Measurements from ENCODE around the gene DCX. TPM values are rescaled to one million over a fixed set of nuclear protein-coding genes. Genes with fewer than 3 reads are reported as not detected.

The DCX gene
- total RNA-seq, 1 experiment from 2014 or later = not detected

- no peaks in the 10 kb centered on the region for H3K9me3 ChIP-seq (ENCODE audit: low read length)
- H3K27ac ChIP-seq (ENCODE audit: low read length) = no peak overlapping the region
- intact Hi-C loops (cut with micrococcal nuclease) = no loop called here
- no peaks in the 10 kb centered on the region for H3K36me3 ChIP-seq (ENCODE audit: low read depth, low read length)
- no peaks in the 10 kb centered on the region for H3F3A ChIP-seq (ENCODE audit: low read length, unreplicated experiment)
- no peak for TF ChIP-seq CTCF (conservative IDR thresholded peaks at IDR 0.05; ENCODE audit: low read depth, low read length)
- TF ChIP-seq EZH2phosphoT487 (IDR thresholded peaks at IDR 0.05; ENCODE audit: borderline replicate concordance, low read length) = no peak
- TF ChIP-seq EZH2 (IDR thresholded peaks at IDR 0.05; ENCODE audit: low read length, unreplicated experiment) = no peak
- H3K4me1 ChIP-seq (ENCODE audit: insufficient read depth, low read length) = no peaks in the 10 kb centered on the region
- no peaks in the 10 kb centered on the region for H4K20me1 ChIP-seq (ENCODE audit: low read length)
- H3K9me2 ChIP-seq (replicated peaks; ENCODE audit: low read length) = no peaks in the 10 kb centered on the region
- H2AFZ ChIP-seq (ENCODE audit: low read length) = no peak overlapping the region
- peaks cover 19% of the 10 kb centered on the region for H3K27me3 ChIP-seq (ENCODE audit: low read length)
- ATAC-seq = no peak
- H3K4me3 ChIP-seq (ENCODE audit: low read length) = no peak overlapping the region
- BruUV-seq (replicated peaks) = no TSS peak
- ChIA-PET CTCF (no interaction called here), POLR2A (ENCODE audit: unreplicated experiment) (no interaction called here)
- no peaks in the 10 kb centered on the region for H3K79me2 ChIP-seq (ENCODE audit: low read length)
- H3K4me2 ChIP-seq (ENCODE audit: low read length) = no peak overlapping the region
- H3K9ac ChIP-seq (ENCODE audit: low read length) = no peak overlapping the region
- DNase-seq = no peak
These were observed 147.6 kb downstream of the DCX start for GRCh38 chrX:111264385-111264784.

- Histone ChIP-seq H3K9me2 (replicated peaks; ENCODE audit: low read length) (no peaks in the 10 kb centered on the region), H3K4me3 (ENCODE audit: low read length) (no peak overlapping the region), H3K9me3 (ENCODE audit: low read length) (no peaks in the 10 kb centered on the region), H4K20me1 (ENCODE audit: low read length) (no peaks in the 10 kb centered on the region), H3F3A (ENCODE audit: low read length, unreplicated experiment) (no peaks in the 10 kb centered on the region), H3K36me3 (ENCODE audit: low read depth, low read length) (no peaks in the 10 kb centered on the region), H3K27ac (ENCODE audit: low read length) (no peak overlapping the region), H3K9ac (ENCODE audit: low read length) (no peak overlapping the region), H2AFZ (ENCODE audit: low read length) (no peak overlapping the region), H3K4me1 (ENCODE audit: insufficient read depth, low read length) (no peaks in the 10 kb centered on the region), H3K4me2 (ENCODE audit: low read length) (no peak overlapping the region), H3K79me2 (ENCODE audit: low read length) (no peaks in the 10 kb centered on the region), H3K27me3 (ENCODE audit: low read length) (peaks cover 17% of the 10 kb centered on the region)
- ChIA-PET POLR2A (ENCODE audit: unreplicated experiment) (no interaction called here), CTCF (no interaction called here)
- DNase-seq (no peak), ATAC-seq (no peak)
- intact Hi-C loops (cut with micrococcal nuclease) = no loop called here
- BruUV-seq (replicated peaks) = no TSS peak
- TF ChIP-seq CTCF (conservative IDR thresholded peaks at IDR 0.05; ENCODE audit: low read depth, low read length) (no peak), EZH2 (IDR thresholded peaks at IDR 0.05; ENCODE audit: low read length, unreplicated experiment) (no peak), EZH2phosphoT487 (IDR thresholded peaks at IDR 0.05; ENCODE audit: borderline replicate concordance, low read length) (no peak)
These were observed 149.9 kb downstream of the DCX start for GRCh38 chrX:111262086-111262485.

- Histone ChIP-seq H3K27ac (ENCODE audit: low read length) (no peak overlapping the region), H3F3A (ENCODE audit: low read length, unreplicated experiment) (no peaks in the 10 kb centered on the region), H3K36me3 (ENCODE audit: low read depth, low read length) (no peaks in the 10 kb centered on the region), H3K9ac (ENCODE audit: low read length) (no peak overlapping the region), H3K9me2 (replicated peaks; ENCODE audit: low read length) (no peaks in the 10 kb centered on the region), H2AFZ (ENCODE audit: low read length) (no peak overlapping the region), H3K4me1 (ENCODE audit: insufficient read depth, low read length) (no peaks in the 10 kb centered on the region), H4K20me1 (ENCODE audit: low read length) (no peaks in the 10 kb centered on the region), H3K4me3 (ENCODE audit: low read length) (no peak overlapping the region), H3K79me2 (ENCODE audit: low read length) (no peaks in the 10 kb centered on the region), H3K27me3 (ENCODE audit: low read length) (peaks cover 3% of the 10 kb centered on the region; the same call in 1 of the 2 replicates), H3K4me2 (ENCODE audit: low read length) (no peak overlapping the region), H3K9me3 (ENCODE audit: low read length) (no peaks in the 10 kb centered on the region)
- no TSS peak for BruUV-seq (replicated peaks)
- POLR2A ChIA-PET (ENCODE audit: unreplicated experiment) = no interaction called here
- TF ChIP-seq EZH2phosphoT487 (IDR thresholded peaks at IDR 0.05; ENCODE audit: borderline replicate concordance, low read length) (no peak), EZH2 (IDR thresholded peaks at IDR 0.05; ENCODE audit: low read length, unreplicated experiment) (no peak), CTCF (conservative IDR thresholded peaks at IDR 0.05; ENCODE audit: low read depth, low read length) (no peak)
- no peak for ATAC-seq
- intact Hi-C loops (cut with micrococcal nuclease) = no loop called here
- DNase-seq = no peak
- CTCF ChIA-PET = no interaction called here
These were observed 151.5 kb downstream of the DCX start for GRCh38 chrX:111260451-111260850.

Measured in PC-3 (cell line).